ENCODE measurements around the gene RAB11FIP4. TPM values are rescaled to one million over a fixed set of nuclear protein-coding genes. Genes with fewer than 3 reads are reported as not detected.

Gene RAB11FIP4
- total and polyA plus RNA-seq, 4 donors = 1.5 to 16.0 (median 3.3) TPM

DNA sequence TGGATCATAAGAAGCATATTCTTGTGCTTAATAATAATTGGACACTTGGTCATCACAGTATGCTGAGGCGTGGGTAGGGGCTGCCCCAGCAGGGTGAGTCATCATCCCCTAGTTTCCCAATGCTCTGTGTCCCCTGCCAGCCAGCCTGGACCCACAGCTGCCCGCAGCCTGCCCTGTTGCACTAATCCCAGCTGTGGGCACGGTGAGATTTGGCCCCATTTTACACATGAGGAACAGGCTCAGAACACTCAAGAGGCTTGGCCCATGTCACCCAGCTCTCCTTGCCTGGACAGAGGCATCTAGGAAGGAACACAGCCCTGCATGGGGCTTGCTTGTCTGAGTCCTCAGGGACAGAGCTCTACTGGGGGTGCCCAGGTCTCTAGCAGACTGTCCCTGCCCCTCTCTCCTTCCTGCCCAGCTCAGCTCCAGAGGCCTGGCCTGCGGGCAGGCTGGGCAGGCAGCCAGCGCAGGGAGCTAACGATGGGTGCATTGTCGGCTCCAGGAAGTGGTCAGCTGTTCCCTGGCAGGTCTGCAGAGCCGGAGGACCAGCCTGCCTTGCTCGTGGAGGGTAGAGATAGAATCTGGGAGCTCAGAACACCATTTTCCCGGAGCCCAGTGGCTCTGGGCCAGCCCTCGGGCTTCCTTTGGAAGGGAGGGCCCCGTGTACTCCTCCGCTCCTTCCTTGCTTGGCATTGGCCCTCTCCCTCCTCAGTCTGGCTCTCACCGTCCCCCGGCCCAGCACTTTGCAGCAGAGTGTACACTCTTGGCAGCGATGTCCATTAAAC lies 189.4 kb downstream of the RAB11FIP4 start:
- TF ChIP-seq HNF4A (conservative IDR thresholded peaks at IDR 0.05) (peak in 1 of 2 donors; percentile 32), FOXA2 (IDR thresholded peaks at IDR 0.05) (no peak), TAF1 (conservative IDR thresholded peaks at IDR 0.05) (no peak), ZBTB33 (IDR thresholded peaks at IDR 0.05) (no peak), GABPA (IDR thresholded peaks at IDR 0.05 in 1 of 2, conservative IDR thresholded peaks at IDR 0.05 in 1 of 2) (no peak), MAX (IDR thresholded peaks at IDR 0.05) (no peak), HNF4G (IDR thresholded peaks at IDR 0.05) (no peak), SP1 (IDR thresholded peaks at IDR 0.05) (no peak), NR2F2 (IDR thresholded peaks at IDR 0.05) (no peak), YY1 (IDR thresholded peaks at IDR 0.05) (no peak), EGR1 (IDR thresholded peaks at IDR 0.05; ENCODE audit: low read depth in 2 of 2) (no peak), REST (IDR thresholded peaks at IDR 0.05) (no peak), FOXA1 (IDR thresholded peaks at IDR 0.05) (no peak), RAD21 (IDR thresholded peaks at IDR 0.05) (peak in 1 of 2 donors; percentile 7), JUND (IDR thresholded peaks at IDR 0.05) (peak in 1 of 2 donors; percentile 90), RXRA (IDR thresholded peaks at IDR 0.05) (peak in 1 of 2 donors; percentile 21)
- TF ChIP-seq, protein P1, sequence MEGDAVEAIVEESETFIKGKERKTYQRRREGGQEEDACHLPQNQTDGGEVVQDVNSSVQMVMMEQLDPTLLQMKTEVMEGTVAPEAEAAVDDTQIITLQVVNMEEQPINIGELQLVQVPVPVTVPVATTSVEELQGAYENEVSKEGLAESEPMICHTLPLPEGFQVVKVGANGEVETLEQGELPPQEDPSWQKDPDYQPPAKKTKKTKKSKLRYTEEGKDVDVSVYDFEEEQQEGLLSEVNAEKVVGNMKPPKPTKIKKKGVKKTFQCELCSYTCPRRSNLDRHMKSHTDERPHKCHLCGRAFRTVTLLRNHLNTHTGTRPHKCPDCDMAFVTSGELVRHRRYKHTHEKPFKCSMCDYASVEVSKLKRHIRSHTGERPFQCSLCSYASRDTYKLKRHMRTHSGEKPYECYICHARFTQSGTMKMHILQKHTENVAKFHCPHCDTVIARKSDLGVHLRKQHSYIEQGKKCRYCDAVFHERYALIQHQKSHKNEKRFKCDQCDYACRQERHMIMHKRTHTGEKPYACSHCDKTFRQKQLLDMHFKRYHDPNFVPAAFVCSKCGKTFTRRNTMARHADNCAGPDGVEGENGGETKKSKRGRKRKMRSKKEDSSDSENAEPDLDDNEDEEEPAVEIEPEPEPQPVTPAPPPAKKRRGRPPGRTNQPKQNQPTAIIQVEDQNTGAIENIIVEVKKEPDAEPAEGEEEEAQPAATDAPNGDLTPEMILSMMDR (IDR thresholded peaks at IDR 0.05; ENCODE audit: low read depth, low read length, missing input control) = no peak
- TF ChIP-seq, protein P2, sequence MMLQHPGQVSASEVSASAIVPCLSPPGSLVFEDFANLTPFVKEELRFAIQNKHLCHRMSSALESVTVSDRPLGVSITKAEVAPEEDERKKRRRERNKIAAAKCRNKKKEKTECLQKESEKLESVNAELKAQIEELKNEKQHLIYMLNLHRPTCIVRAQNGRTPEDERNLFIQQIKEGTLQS (IDR thresholded peaks at IDR 0.05) = no peak
- DNase-seq (ENCODE audit: low spot score) = no peak
- Histone ChIP-seq H3K9ac (ENCODE audit: low read depth in 1 of 2, low read length in 2 of 2) (no peak overlapping the region), H3K9me3 (ENCODE audit: control insufficient read depth in 4 of 4, low read length in 3 of 4) (no peaks in the 10 kb centered on the region), H3K27me3 (ENCODE audit: control insufficient read depth in 4 of 4, insufficient read depth in 4 of 4, low read length in 3 of 4) (no peaks in the 10 kb centered on the region), H3K4me3 (ENCODE audit: low read depth in 1 of 3, low read length in 3 of 3) (no peak overlapping the region), H3K36me3 (ENCODE audit: control insufficient read depth in 4 of 4, insufficient read depth in 3 of 4, low read depth in 1 of 4, low read length in 3 of 4) (peaks cover 0 to 7% (median 3%) of the 10 kb centered on the region in 4 donors), H3K4me1 (ENCODE audit: control insufficient read depth in 4 of 4, insufficient read depth in 4 of 4, low read length in 3 of 4) (peaks cover 0 to 10% (median 3%) of the 10 kb centered on the region in 4 donors), H3K27ac (ENCODE audit: low read depth in 1 of 2, low read length in 2 of 2) (peak overlapping the region; percentile 57 to 58)
- WGBS = 56% methylated on average over 16 of the region's 16 CpGs

All from liver (tissue), 9 donors.